Measurements from ENCODE around the gene PRR7. TPM values are rescaled to one million over a fixed set of nuclear protein-coding genes. Genes with fewer than 3 reads are reported as not detected.
A peak's percentile ranks its signal among the peaks of the same experiment; 100 is the strongest.

PRR7 gene
- polyA plus RNA-seq, 1 of the 3 experiments (the other 2 are of a cell fraction), result 17.1 TPM

DNA sequence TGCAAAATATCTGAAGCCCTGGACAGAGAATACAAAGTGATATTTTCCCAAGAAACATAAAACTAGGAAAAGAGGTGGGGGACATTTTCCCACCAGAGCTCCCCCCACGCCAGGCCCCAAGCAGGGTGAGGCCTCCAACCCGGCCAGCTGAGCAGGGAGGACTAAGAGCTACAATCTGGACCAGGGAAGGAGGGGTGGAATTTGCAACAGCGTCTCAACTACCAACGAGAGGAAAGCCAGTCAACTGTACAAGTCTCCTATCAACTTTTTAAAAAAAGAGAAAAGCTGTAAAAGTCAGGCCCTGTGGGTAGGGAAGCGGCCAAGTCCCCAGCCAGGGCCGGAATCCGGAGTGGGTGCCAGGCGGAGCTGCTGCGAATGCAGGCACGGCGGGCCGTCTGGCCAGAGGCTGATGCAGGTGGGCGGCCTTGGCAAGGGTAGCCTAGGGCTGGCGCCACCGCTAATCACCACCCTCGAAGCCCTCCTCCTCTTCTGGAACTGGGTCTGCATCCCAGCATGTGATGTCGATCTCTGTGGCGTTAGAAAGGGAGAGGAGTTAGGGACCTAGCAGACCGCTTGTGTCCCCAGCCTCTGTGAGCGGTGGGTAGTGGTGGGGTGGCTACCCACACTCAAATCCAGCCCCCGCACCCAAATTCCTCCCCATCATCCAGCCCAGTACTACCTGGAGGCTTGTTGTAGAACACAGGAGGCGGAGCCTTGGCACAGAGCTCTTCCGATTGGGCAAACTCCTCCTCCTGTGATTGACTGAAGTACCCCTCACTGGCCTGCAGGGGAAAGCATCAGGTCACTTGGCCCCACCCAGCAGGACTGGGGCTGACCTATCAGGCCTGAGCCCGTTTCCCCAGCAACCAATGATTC is 10.6 kb downstream of the PRR7 start (continued):
- TF ChIP-seq, protein P1, sequence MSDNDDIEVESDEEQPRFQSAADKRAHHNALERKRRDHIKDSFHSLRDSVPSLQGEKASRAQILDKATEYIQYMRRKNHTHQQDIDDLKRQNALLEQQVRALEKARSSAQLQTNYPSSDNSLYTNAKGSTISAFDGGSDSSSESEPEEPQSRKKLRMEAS (IDR thresholded peaks at IDR 0.05; ENCODE audit: low read depth), result no peak
- no peak for TF ChIP-seq TCF12 (IDR thresholded peaks at IDR 0.05)
- TF ChIP-seq, protein P2, sequence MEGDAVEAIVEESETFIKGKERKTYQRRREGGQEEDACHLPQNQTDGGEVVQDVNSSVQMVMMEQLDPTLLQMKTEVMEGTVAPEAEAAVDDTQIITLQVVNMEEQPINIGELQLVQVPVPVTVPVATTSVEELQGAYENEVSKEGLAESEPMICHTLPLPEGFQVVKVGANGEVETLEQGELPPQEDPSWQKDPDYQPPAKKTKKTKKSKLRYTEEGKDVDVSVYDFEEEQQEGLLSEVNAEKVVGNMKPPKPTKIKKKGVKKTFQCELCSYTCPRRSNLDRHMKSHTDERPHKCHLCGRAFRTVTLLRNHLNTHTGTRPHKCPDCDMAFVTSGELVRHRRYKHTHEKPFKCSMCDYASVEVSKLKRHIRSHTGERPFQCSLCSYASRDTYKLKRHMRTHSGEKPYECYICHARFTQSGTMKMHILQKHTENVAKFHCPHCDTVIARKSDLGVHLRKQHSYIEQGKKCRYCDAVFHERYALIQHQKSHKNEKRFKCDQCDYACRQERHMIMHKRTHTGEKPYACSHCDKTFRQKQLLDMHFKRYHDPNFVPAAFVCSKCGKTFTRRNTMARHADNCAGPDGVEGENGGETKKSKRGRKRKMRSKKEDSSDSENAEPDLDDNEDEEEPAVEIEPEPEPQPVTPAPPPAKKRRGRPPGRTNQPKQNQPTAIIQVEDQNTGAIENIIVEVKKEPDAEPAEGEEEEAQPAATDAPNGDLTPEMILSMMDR (IDR thresholded peaks at IDR 0.05), result peak; percentile 50
- TF ChIP-seq FOXM1 (IDR thresholded peaks at IDR 0.05; ENCODE audit: low read depth), result no peak
- no peak for TF ChIP-seq NFIC (IDR thresholded peaks at IDR 0.05; ENCODE audit: borderline replicate concordance)
- TF ChIP-seq RCOR1 (IDR thresholded peaks at IDR 0.05; ENCODE audit: low read length), result peak; percentile 49

DNA sequence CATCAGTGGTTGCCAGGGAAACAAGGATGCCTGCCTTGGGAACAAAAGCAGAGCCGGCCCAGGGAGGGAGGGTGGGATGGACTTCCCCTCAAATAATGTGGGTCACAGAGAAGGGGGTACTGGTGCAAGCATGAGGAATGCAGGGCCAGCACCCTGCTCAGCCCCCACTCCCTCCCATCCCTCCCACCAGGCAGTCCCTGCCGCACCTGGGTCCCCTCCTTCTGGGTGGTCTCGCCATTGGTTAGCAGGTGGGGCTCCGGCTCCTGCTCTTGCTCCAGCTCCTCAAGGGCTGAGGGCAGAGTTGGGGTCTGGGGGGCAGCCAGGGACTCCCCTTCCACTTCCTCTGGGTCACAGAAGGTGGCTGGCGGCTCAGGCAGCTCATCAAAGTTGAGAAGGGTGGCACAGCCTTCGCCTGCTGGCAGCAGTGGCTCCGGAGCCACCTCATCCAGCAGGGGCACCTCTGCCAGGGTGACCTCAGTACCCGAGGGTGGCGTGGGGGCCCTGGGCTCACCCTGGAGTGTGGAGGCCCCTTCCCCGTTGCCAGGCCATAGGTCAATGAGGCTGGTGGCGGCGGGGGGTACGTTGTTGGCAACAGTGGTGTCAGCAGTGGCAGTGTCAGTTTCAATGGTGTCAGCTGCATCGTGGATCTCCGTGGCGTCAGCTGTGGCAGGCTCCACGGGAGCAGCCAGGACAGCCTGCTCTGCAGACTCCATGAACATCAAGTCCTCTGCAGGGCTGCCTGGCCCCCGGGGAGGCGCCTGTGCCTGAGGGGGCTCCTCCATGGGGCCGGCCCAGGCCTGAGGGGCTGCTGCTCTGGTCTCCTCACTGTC is 11.5 kb downstream of the PRR7 start:
- ChIA-PET CTCF (interaction anchor here (1.0 to 15.5 kb wide), 21 partner anchors 8 to 149 kb away, joined by 3 to 375 read pairs (median 9); partner anchors contain the start of genes DBN1, F12, GRK6 and PDLIM7), POLR2A (interaction anchor here (1.1 to 4.6 kb wide), 6 partner anchors 14 to 53 kb away, joined by 3 to 43 read pairs (median 4); partner anchors contain the start of gene PDLIM7)
- Histone ChIP-seq H3K9me2 (no peaks in the 10 kb centered on the region), H3K9me3 (no peaks in the 10 kb centered on the region), H3K4me3 (ENCODE audit: low read depth in 2 of 2, low read length in 1 of 2) (no peak overlapping the region; a peak in 1 of 4 replicates), H3K36me3 (replicated peaks in 1 of 2; ENCODE audit: control insufficient read depth in 1 of 2, insufficient read depth in 2 of 2, low read length in 1 of 2) (peaks cover 17 to 52% of the 10 kb centered on the region in 2 experiments), H3K27ac (ENCODE audit: low read depth in 2 of 2, low read length in 1 of 2) (peak overlapping the region; percentile 69 to 84), H3K79me2 (ENCODE audit: insufficient read depth) (no peaks in the 10 kb centered on the region), H3F3A (replicated peaks; ENCODE audit: insufficient read depth) (peaks cover 41% of the 10 kb centered on the region), H3K27me3 (ENCODE audit: insufficient read depth) (no peaks in the 10 kb centered on the region), H3K4me2 (no peak overlapping the region), H4K20me1 (ENCODE audit: insufficient read depth) (peaks cover 69% of the 10 kb centered on the region), H2AFZ (ENCODE audit: low read depth) (no peak overlapping the region), H3K4me1 (ENCODE audit: control insufficient read depth in 1 of 2, insufficient read depth in 2 of 2, low read depth in 1 of 2, low read length in 1 of 2) (peaks cover 12 to 65% of the 10 kb centered on the region in 2 experiments), H3K9ac (no peak overlapping the region)
- 63% methylated on average over 8 of the region's 20 CpGs for WGBS (ENCODE audit: low lambda C conversion rate)
- no peak for DNase-seq
- TF ChIP-seq NRF1 (IDR thresholded peaks at IDR 0.05; ENCODE audit: low read depth, low read length), result no peak
- no peak for TF ChIP-seq POLR2AphosphoS5 (IDR thresholded peaks at IDR 0.05; ENCODE audit: low read depth, low read length)
- TF ChIP-seq ELF1 (IDR thresholded peaks at IDR 0.05), result no peak
- no peak for TF ChIP-seq SMC3 (IDR thresholded peaks at IDR 0.05; ENCODE audit: low read depth, low read length)
- TF ChIP-seq, protein P3, sequence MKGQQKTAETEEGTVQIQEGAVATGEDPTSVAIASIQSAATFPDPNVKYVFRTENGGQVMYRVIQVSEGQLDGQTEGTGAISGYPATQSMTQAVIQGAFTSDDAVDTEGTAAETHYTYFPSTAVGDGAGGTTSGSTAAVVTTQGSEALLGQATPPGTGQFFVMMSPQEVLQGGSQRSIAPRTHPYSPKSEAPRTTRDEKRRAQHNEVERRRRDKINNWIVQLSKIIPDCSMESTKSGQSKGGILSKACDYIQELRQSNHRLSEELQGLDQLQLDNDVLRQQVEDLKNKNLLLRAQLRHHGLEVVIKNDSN (IDR thresholded peaks at IDR 0.05; ENCODE audit: borderline replicate concordance, low read depth), result no peak
- TF ChIP-seq, protein P4, sequence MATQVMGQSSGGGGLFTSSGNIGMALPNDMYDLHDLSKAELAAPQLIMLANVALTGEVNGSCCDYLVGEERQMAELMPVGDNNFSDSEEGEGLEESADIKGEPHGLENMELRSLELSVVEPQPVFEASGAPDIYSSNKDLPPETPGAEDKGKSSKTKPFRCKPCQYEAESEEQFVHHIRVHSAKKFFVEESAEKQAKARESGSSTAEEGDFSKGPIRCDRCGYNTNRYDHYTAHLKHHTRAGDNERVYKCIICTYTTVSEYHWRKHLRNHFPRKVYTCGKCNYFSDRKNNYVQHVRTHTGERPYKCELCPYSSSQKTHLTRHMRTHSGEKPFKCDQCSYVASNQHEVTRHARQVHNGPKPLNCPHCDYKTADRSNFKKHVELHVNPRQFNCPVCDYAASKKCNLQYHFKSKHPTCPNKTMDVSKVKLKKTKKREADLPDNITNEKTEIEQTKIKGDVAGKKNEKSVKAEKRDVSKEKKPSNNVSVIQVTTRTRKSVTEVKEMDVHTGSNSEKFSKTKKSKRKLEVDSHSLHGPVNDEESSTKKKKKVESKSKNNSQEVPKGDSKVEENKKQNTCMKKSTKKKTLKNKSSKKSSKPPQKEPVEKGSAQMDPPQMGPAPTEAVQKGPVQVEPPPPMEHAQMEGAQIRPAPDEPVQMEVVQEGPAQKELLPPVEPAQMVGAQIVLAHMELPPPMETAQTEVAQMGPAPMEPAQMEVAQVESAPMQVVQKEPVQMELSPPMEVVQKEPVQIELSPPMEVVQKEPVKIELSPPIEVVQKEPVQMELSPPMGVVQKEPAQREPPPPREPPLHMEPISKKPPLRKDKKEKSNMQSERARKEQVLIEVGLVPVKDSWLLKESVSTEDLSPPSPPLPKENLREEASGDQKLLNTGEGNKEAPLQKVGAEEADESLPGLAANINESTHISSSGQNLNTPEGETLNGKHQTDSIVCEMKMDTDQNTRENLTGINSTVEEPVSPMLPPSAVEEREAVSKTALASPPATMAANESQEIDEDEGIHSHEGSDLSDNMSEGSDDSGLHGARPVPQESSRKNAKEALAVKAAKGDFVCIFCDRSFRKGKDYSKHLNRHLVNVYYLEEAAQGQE (IDR thresholded peaks at IDR 0.05; ENCODE audit: low read depth, low read length), result no peak
- no peak for TF ChIP-seq TAF1 (IDR thresholded peaks at IDR 0.05; ENCODE audit: borderline replicate concordance, low read depth, low read length)
- TF ChIP-seq, protein P5, sequence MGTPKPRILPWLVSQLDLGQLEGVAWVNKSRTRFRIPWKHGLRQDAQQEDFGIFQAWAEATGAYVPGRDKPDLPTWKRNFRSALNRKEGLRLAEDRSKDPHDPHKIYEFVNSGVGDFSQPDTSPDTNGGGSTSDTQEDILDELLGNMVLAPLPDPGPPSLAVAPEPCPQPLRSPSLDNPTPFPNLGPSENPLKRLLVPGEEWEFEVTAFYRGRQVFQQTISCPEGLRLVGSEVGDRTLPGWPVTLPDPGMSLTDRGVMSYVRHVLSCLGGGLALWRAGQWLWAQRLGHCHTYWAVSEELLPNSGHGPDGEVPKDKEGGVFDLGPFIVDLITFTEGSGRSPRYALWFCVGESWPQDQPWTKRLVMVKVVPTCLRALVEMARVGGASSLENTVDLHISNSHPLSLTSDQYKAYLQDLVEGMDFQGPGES (IDR thresholded peaks at IDR 0.05; ENCODE audit: low read depth, low read length), result no peak
- no peak for TF ChIP-seq GATA2 (CRISPR knock-in tag; IDR thresholded peaks at IDR 0.05)
- TF ChIP-seq SIN3A (IDR thresholded peaks at IDR 0.05; ENCODE audit: borderline replicate concordance, low read depth, low read length), result no peak
- TF ChIP-seq, protein P6, sequence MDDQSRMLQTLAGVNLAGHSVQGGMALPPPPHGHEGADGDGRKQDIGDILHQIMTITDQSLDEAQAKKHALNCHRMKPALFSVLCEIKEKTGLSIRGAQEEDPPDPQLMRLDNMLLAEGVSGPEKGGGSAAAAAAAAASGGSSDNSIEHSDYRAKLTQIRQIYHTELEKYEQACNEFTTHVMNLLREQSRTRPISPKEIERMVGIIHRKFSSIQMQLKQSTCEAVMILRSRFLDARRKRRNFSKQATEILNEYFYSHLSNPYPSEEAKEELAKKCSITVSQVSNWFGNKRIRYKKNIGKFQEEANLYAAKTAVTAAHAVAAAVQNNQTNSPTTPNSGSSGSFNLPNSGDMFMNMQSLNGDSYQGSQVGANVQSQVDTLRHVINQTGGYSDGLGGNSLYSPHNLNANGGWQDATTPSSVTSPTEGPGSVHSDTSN (IDR thresholded peaks at IDR 0.05), result no peak
- TF ChIP-seq, protein P1 (IDR thresholded peaks at IDR 0.05; ENCODE audit: low read depth), result no peak
- no peak for TF ChIP-seq RFX5 (IDR thresholded peaks at IDR 0.05; ENCODE audit: low read length)

Data from SK-N-SH (cell line).